Testis (tissue), 3 donors: ENCODE results near the gene SEMA3F. TPM values are rescaled to one million over a fixed set of nuclear protein-coding genes. Genes with fewer than 3 reads are reported as not detected.

ENCODE experiments used
- DNase-seq: peaks from one replicate; pipeline ENCODE4 v3.0.0-alpha.2; 2019
- H3K27ac ChIP-seq, 2 donors: fragments of 200-600 bp; sonication (generic); one replicate each; pipeline ENCODE4 v1.5.1; 2019
- H3K27me3 ChIP-seq: fragments of 200-600 bp; sonication (generic); one replicate; pipeline ENCODE4 v1.5.1; 2019
- H3K36me3 ChIP-seq: fragments of 200-600 bp; sonication (generic); one replicate; pipeline ENCODE4 v1.5.1; 2017; ENCODE audit warnings: low read depth; ENCODE audit errors: missing control alignments
- H3K4me1 ChIP-seq: fragments of 200-600 bp; sonication (generic); one replicate; pipeline ENCODE4 v1.5.1; 2019
- H3K4me3 ChIP-seq, 2 donors: fragments of 200-600 bp; sonication (generic); one replicate each; pipeline ENCODE4 v1.5.1; 2017 to 2019
- H3K9me3 ChIP-seq: fragments of 200-600 bp; sonication (generic); one replicate; pipeline ENCODE4 v1.5.1; 2017
- POLR2A ChIP-seq: fragments of 450-650 bp; IDR thresholded peaks from one replicate; pipeline ENCODE4 v1.6.1; 2017; ENCODE audit warnings: antibody characterized with exemption, mild to moderate bottlenecking, moderate library complexity
- WGBS, 2 donors: methylation state at CpG; one replicate each; pipeline ENCODE4 v1.1.5; 2018; 5-methylcytosine and 5-hydroxymethylcytosine counted together
- intact Hi-C: fragments of 100-400 bp; cut with DNase I; formaldehyde crosslinking; loops from one replicate; pipeline ENCODE4 v1.15.1; 2023; ENCODE audit warnings: low total_unique reads
- polyA plus RNA-seq: library from polyadenylated mRNA; stranded (reverse); fragments of 350-450 nt; fragmentation: Illumina TruSeq; extraction: RNeasy Lipid Tissue Mini Kit (QIAGEN cat#74804); gene quantifications from one replicate; pipeline ENCODE4 v1.2.3, GENCODE V29; 2014; ENCODE audit warnings: low read depth, low replicate concordance; ENCODE audit not compliant: insufficient read depth
- total RNA-seq, 2 donors: library from RNA; depleted of rRNA; stranded (reverse); fragments of >200 nt; gene quantifications; one replicate each; pipeline ENCODE4 v1.2.3, GENCODE V29; 2016
- TF ChIP-seq, protein P1 (sequence below), 3 experiments: fragments of 450-650 bp in 2 of 3; fragments of 200-600 bp in 1 of 3; sonication (generic) in 1 of 3; IDR thresholded peaks; one replicate each; pipeline ENCODE4 v1.5.1; 2016 to 2019; ENCODE audit warnings: antibody characterized with exemption in 3 of 3, mild to moderate bottlenecking in 2 of 3, moderate library complexity in 1 of 3

The SEMA3F gene
- total and polyA plus RNA-seq, 3 donors from 2014 or later: 6.9 to 8.3 (median 7.5) TPM

DNA sequence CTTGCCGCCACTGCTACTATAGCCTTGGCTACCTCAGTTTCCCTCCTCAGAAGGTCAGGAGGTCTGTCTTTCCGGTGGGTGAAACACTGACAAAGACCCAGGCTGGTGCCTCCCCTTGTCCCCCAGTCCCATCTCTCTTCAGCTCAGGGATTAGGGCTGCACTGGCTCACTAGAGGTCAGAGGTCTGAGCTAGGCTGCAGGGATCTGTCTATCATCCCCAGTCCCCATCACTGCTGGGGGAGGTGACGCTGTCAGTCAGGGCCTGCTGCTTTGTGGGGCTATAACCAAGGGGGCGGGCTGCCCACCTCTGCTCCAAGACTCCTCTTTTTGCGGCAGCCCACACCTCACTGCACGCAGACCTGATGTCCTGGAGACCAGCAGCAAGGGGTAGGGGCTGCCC is 13.7 kb downstream of the SEMA3F start:
- no peaks in the 10 kb centered on the region for H3K9me3 ChIP-seq
- H3K27ac ChIP-seq: no peak overlapping the region
- intact Hi-C loops: no loop called here
- H3K27me3 ChIP-seq: no peaks in the 10 kb centered on the region
- no peaks in the 10 kb centered on the region for H3K36me3 ChIP-seq
- no peak for DNase-seq
- WGBS, 2 donors: 85 to 92% methylated on average over 2 to 6 of the region's 6 CpGs
- H3K4me1 ChIP-seq: peaks cover 25% of the 10 kb centered on the region
- no peak overlapping the region for H3K4me3 ChIP-seq
- TF ChIP-seq POLR2A: no peak
- TF ChIP-seq, protein P1, sequence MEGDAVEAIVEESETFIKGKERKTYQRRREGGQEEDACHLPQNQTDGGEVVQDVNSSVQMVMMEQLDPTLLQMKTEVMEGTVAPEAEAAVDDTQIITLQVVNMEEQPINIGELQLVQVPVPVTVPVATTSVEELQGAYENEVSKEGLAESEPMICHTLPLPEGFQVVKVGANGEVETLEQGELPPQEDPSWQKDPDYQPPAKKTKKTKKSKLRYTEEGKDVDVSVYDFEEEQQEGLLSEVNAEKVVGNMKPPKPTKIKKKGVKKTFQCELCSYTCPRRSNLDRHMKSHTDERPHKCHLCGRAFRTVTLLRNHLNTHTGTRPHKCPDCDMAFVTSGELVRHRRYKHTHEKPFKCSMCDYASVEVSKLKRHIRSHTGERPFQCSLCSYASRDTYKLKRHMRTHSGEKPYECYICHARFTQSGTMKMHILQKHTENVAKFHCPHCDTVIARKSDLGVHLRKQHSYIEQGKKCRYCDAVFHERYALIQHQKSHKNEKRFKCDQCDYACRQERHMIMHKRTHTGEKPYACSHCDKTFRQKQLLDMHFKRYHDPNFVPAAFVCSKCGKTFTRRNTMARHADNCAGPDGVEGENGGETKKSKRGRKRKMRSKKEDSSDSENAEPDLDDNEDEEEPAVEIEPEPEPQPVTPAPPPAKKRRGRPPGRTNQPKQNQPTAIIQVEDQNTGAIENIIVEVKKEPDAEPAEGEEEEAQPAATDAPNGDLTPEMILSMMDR (IDR thresholded peaks at IDR 0.05): no peak

DNA sequence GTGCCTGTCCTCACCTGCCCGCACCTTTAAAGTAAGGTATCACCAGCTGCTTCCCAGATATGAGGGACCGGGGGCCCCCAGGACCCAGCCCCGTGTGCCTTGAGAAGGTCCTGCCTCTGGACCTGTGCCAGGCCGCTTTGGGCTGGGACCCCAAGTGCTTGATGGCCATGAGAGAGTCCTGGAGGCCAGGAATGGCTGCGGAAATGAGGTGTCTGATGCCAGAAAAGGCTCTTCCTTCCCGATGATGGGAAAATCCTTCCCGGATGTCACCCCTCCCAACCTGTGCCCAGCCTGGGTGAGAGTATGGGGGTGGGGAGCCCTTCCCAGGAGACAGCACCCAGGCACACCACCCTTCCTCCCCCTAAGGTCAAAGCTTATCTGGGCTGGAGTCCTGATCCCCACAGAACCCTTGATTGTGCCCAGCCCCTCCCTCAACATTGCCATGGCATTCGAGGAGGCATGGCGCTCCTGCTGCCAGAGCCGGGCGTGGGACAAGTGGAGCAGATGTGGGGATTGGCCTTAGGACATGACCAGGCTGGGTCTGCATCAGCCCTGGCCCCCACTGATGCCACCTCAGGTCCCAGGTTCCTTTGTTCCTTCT is 14.2 kb downstream of the SEMA3F start:
- no peak for DNase-seq
- Histone ChIP-seq H3K9me3 (no peaks in the 10 kb centered on the region), H3K4me3 (no peak overlapping the region), H3K27ac (no peak overlapping the region), H3K4me1 (peaks cover 20% of the 10 kb centered on the region), H3K36me3 (no peaks in the 10 kb centered on the region), H3K27me3 (no peaks in the 10 kb centered on the region)
- intact Hi-C loops: no loop called here
- no peak for TF ChIP-seq POLR2A
- TF ChIP-seq, protein P1 (IDR thresholded peaks at IDR 0.05): no peak
- 91% methylated on average over 11 of the region's 11 CpGs; no CpG with 5 or more reads in 1 of the 2 donors for WGBS, 2 donors

DNA sequence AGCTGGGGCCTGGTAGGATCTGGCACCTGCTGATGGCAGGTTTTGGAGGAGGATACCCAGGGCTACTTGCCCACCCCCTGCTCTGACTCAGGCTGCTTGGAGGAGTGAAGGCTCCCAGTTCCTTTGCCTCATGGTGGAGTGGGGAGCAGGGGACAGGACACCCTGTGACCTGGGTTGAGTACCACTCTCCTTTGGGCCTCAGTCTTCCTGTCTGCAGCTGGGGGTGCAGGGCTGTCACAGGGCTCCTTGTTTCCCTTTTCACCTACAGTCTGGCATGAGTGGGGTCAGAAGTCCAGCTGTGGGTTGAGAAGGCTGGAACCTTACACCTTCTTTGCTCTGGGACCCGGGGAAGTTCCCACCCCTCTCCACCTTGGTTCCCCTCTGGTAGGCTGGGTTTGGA is 14.7 kb downstream of the SEMA3F start:
- no peak overlapping the region for H3K4me3 ChIP-seq
- no peak overlapping the region for H3K27ac ChIP-seq

DNA sequence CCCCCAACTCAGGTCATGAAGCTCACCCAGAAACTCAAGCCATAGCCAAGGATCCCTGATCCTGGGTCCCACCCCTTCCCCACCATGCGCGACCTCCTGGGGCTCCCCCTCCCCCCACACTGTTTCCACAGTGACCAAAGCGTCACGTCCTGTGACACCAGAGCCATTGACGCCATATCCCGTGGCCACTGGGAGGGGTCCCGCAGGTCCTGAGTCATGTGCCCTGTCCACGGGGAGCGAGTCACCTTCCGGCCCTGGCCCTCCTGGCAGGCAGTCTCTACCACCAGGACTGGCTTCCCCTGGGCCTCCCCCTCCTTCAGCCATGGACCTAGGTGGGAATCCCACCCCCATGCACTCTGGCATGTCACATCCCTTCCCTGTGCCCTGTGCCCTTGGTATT is 15.6 kb downstream of the SEMA3F start:
- WGBS, 2 donors: 71 to 84% methylated on average over 9 to 10 of the region's 10 CpGs
- no peak for TF ChIP-seq POLR2A
- TF ChIP-seq, protein P1 (IDR thresholded peaks at IDR 0.05): no peak
- H3K9me3 ChIP-seq: no peaks in the 10 kb centered on the region
- H3K27me3 ChIP-seq: no peaks in the 10 kb centered on the region
- H3K36me3 ChIP-seq: no peaks in the 10 kb centered on the region
- no peak overlapping the region for H3K27ac ChIP-seq
- no peak overlapping the region for H3K4me3 ChIP-seq
- intact Hi-C loops: no loop called here
- no peak for DNase-seq
- H3K4me1 ChIP-seq: peaks cover 12% of the 10 kb centered on the region

More for the DNA sequence above, 14.7 kb downstream of the SEMA3F start:
- Histone ChIP-seq H3K27me3 (no peaks in the 10 kb centered on the region), H3K9me3 (no peaks in the 10 kb centered on the region), H3K36me3 (no peaks in the 10 kb centered on the region), H3K4me1 (peaks cover 19% of the 10 kb centered on the region)
- 83% methylated on average over 1 of the region's 1 CpG; no CpG with 5 or more reads in 1 of the 2 donors for WGBS, 2 donors
- no peak for DNase-seq
- TF ChIP-seq, protein P1 (IDR thresholded peaks at IDR 0.05): no peak
- TF ChIP-seq POLR2A: no peak
- intact Hi-C loops: no loop called here
